GM21526 (cell line): ENCODE results near the gene PCYT2.
"Not testable (repeated sequence)": the region's sequence is repeated elsewhere in the genome, so short reads cannot be mapped to it uniquely, and the experiment has no call there.

Experiments used
- ATAC-seq: cut with Tn5 transposase; IDR thresholded peaks from one replicate; pipeline ENCODE4 v1.9.1; 2021; ENCODE audit warnings: moderate library complexity; ENCODE audit not compliant: unreplicated experiment, low FRiP score

PCYT2 gene

GRCh38 chr17:81927653-81928543 lies 16.7 kb upstream of the PCYT2 start, which contains the start of gene MAFG:
TSS of gene MAFG (minus strand) at chr17:81927735. CDS start at chr17:81923185, 4,550 bp downstream.
- peak; percentile 45 for ATAC-seq

GRCh38 chr17:81927152-81927652 lies 16.0 kb upstream of the PCYT2 start:
- no peak for ATAC-seq

GRCh38 chr17:81926451-81927151 lies 15.4 kb upstream of the PCYT2 start:
- ATAC-seq, result no peak

GRCh38 chr17:81925860-81926450 lies 14.8 kb upstream of the PCYT2 start:
- no peak for ATAC-seq

GRCh38 chr17:81924557-81925532 lies 13.6 kb upstream of the PCYT2 start:
- no peak for ATAC-seq

GRCh38 chr17:81923302-81924260 lies 12.4 kb upstream of the PCYT2 start:
- no peak for ATAC-seq

DNA sequence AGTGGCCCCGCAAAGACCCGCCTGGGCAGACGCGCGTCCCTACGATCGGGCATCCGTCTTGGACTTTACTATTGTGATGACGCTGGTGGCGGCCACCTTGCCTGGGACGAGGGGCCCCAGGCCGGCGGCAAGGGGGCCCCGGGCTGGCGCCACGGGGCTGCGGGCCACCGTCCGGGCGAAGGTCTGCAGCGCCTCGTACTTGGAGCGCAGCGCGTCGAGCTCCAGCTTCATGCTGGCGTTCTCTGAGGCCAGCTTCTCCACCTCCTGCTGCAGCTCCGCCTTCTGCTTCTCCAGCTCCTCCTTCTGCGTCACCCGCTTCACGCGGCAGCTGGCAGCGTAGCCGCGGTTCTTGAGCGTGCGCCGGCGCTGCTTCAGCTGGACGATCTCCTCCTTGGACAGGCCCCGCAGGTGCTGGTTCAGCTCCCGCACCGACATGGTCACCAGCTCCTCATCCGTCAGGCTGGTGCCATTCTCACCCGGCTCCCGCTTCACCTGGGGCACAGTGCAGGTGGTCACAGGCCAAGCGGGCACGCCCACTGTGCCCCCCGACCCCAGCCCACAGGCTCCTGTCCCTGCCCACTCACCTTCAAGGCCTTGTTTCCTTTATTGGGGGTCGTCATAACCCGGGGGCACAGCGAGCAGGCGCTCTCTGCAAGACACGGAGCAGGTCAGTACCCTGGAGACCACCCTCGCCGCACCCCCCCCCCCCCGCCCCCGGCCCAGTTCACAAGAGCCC lies 11.5 kb upstream of the PCYT2 start:
- no peak for ATAC-seq

GRCh38 chr17:81921996-81922565 lies 10.9 kb upstream of the PCYT2 start:
- no peak for ATAC-seq

GRCh38 chr17:81921537-81921862 lies 10.3 kb upstream of the PCYT2 start:
- ATAC-seq, result no peak

- ATAC-seq, result no peak
Observed at GRCh38 chr17:81920612-81921536, 9.7 kb upstream of the PCYT2 start.

DNA sequence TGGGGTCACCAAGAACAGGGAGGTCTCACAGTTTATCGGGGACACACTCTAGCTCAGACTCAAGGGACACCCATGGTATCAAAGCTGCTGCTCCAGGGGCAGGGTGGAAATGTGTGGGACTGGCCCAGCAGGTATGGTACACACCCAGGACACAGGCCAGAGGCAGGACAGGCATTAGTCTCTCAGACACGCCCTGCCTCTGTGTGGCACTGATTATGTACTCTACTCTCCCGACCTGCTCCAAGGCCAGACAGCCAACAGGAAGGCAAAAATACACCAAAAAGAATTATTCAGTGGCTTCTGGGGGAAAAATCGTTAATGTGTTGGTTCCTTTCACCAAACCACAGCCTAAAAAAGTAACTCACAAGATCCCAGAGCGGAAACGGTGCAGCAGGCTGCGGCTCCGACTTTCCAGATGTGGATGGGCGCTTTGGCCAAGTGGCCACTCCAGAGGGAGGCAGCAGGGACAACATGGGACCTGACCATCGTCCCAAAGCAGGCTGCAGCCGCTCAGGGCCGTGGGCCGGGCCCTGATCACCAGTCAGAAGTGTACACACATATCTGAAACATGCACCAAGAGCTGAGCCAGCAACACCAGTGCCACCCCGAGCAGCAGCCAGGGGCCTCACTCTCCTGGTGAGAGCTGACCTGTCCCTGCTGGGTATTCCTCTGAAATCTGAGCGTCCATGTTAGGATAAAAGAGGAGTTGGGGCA lies 7.8 kb upstream of the PCYT2 start:
- no peak for ATAC-seq

DNA sequence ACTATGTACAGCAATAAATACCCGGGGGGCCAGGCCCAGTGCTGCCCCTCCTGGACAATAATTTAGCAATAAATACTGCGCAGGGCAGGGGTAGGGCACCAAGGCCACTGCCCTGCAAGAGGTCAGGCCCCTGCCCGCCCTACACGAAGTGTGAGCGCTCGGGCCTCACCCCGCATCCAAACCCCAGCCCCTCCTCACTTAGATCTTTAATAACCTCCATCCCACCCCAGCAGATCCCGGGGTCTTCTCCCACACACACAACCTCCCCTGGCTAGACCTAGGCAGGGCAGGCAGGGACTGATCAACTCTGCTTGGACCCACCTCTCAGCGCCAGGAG lies 7.1 kb upstream of the PCYT2 start:
- not testable (repeated sequence) for ATAC-seq

DNA sequence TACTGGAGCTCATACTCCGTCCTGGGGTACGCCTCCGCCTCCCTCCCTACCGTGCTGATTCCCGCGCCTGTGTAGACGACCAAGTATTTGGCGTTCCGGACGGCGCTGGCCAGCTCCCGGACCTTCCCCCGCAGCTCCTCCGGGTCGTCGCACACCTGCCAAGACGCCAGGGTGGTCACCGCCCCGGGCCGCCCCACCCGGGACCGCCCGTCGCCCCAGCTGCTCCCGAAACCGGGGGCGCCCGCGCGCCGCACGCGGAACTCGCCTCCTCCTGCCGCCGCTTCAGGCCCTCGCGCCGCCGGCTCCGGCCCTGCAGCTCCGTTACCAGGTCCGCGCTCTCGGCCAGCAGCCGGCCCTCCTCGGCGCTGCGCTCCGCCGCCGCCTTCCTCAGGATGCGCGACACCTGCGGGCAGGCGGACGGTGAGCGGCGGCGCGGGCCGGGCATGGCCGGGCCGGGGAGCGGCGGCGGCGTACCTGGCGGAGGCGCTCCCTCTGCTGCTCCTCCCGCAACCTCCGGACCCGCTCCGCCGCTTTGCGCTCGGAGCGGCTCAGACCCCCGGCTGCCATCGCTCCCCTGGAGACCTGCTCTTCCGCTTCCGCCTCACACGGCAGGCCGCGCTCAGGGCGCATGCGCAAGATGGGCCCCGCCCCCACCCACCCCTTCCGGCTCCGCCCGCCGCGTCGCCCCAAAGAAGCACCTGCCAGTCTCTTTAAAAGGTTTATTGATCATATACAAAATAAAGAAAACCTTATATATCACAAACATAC lies 6.5 kb upstream of the PCYT2 start, which contains the start of gene SIRT7:
Gene SIRT7 (minus strand): TSS at position 612 of the 768 bp plus-strand sequence. CDS start 45 bp downstream, at position 567.
- peak; percentile 50 for ATAC-seq

GRCh38 chr17:81916234-81917001 lies 5.2 kb upstream of the PCYT2 start:
- no peak for ATAC-seq

DNA sequence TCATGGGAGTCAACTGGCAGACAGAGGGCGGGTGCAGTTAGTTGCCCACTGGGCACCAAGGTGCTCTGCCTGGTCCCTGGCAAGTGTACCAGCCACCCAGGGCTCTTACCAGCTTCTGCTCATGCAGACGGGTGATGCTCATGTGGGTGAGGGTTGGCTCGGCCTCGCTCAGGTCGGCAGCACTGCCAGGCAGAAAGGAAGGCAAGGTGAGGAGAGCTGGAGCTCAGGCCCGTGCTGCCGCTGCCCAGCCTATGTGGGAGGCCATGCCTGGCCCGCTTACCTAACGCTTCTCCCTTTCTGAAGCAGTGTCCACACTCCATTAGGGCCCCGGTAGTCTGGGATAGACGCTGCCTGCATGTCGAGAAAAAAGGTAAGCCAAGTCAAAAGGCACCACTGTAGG lies 4.1 kb upstream of the PCYT2 start:
- no peak for ATAC-seq
